Keratinocyte (primary cell): Measurements from ENCODE around the gene FEZF2. TPM values are rescaled to one million over a fixed set of nuclear protein-coding genes. Genes with fewer than 3 reads are reported as not detected.

Experiments used
- DNase-seq: peaks from one replicate; pipeline ENCODE4 v3.0.0-alpha.2; 2011; ENCODE audit warnings: low read depth, missing footprints, low spot score
- FAIRE-seq: peaks from 2 replicates; lab custom pipeline; 2011; peaks lifted over from hg19 to GRCh38; lab: Jason Lieb, UNC
- H2AFZ ChIP-seq: 2 replicates; pipeline ENCODE4 v1.6.0; 2012; ENCODE audit warnings: low read length, control low read depth, inconsistent platforms; ENCODE audit not compliant: control insufficient read depth
- H3K27ac ChIP-seq: 2 replicates; pipeline ENCODE4 v1.5.1; 2011; ENCODE audit warnings: low read length; ENCODE audit not compliant: control insufficient read depth, insufficient read depth
- H3K27me3 ChIP-seq: 3 replicates; pipeline ENCODE4 v1.6.0; 2011; ENCODE audit warnings: low read length; ENCODE audit not compliant: control insufficient read depth, insufficient read depth; ENCODE audit errors: extremely low read depth
- H3K36me3 ChIP-seq, 2 experiments: 2 replicates in 1 of 2; 3 replicates in 1 of 2; pipeline ENCODE4 v1.5.1; 2011; ENCODE audit warnings: low read length in 2 of 2, mild to moderate bottlenecking in 1 of 2; ENCODE audit not compliant: control insufficient read depth in 2 of 2, insufficient read depth in 2 of 2; ENCODE audit errors: extremely low read depth in 1 of 2
- H3K4me1 ChIP-seq: 3 replicates; pipeline ENCODE4 v1.5.1; 2011; ENCODE audit warnings: low read length; ENCODE audit not compliant: control insufficient read depth, insufficient read depth; ENCODE audit errors: extremely low read depth
- H3K4me2 ChIP-seq: 3 replicates; pipeline ENCODE4 v1.6.0; 2011; ENCODE audit warnings: low read depth, low read length; ENCODE audit not compliant: control insufficient read depth, insufficient read depth; ENCODE audit errors: extremely low read depth
- H3K4me3 ChIP-seq, 3 experiments: fragments of 200-600 bp in 1 of 3; sonication (generic) in 1 of 3; 2 replicates in 2 of 3; 3 replicates in 1 of 3; pipeline ENCODE4 v1.5.1; 2011 to 2016; ENCODE audit warnings: low read length in 3 of 3, mild to moderate bottlenecking in 3 of 3, control low read depth in 2 of 3, inconsistent platforms in 1 of 3, low read depth in 1 of 3, mixed read lengths in 1 of 3, mixed run types in 1 of 3, moderate library complexity in 1 of 3; ENCODE audit not compliant: control insufficient read depth in 2 of 3, insufficient read depth in 2 of 3; ENCODE audit errors: extremely low read depth in 1 of 3
- H3K79me2 ChIP-seq: 2 replicates; pipeline ENCODE4 v1.6.0; 2012; ENCODE audit warnings: low read length; ENCODE audit not compliant: control insufficient read depth, insufficient read depth
- H3K9ac ChIP-seq: 3 replicates; pipeline ENCODE4 v1.6.0; 2011; ENCODE audit warnings: low read length; ENCODE audit not compliant: control insufficient read depth, insufficient read depth; ENCODE audit errors: extremely low read depth
- H3K9me1 ChIP-seq: 3 replicates; pipeline ENCODE4 v1.6.0; 2011; ENCODE audit warnings: low read length; ENCODE audit not compliant: control insufficient read depth, insufficient read depth; ENCODE audit errors: extremely low read depth
- H3K9me3 ChIP-seq: 2 replicates; pipeline ENCODE4 v1.5.1; 2012; ENCODE audit warnings: low read depth, low read length; ENCODE audit not compliant: control insufficient read depth
- H4K20me1 ChIP-seq: 3 replicates; pipeline ENCODE4 v1.6.0; 2011; ENCODE audit warnings: low read length; ENCODE audit not compliant: control insufficient read depth, insufficient read depth; ENCODE audit errors: extremely low read depth
- EZH2 ChIP-seq: IDR thresholded peaks from one replicate; pipeline ENCODE4 v1.6.1; 2012; ENCODE audit warnings: inconsistent platforms, mild to moderate bottlenecking, low read length, moderate library complexity
- dilution Hi-C: fragments of 300-500 bp; cut with MboI; formaldehyde crosslinking; loops from one replicate; pipeline ENCODE4 v1.7.0; 2020; ENCODE audit warnings: low sequenced_read_pairs; ENCODE audit not compliant: extremely low pct_ligation_motif_present
- polyA plus RNA-seq, 5 experiments: library from polyadenylated mRNA; depleted of rRNA in 3 of 5; stranded (reverse) in 3 of 5; stranded (forward) in 1 of 5; unstranded in 1 of 5; fragments of >200 nt; gene quantifications; 1 replicate in 1 of 5; 2 replicates in 3 of 5; 3 replicates in 1 of 5; pipeline versions ENCODE4 v1.2.1 to v1.2.3, GENCODE V29; 2011 to 2012; ENCODE audit warnings: missing spikeins in 2 of 5, low read depth in 1 of 5, low replicate concordance in 1 of 5
- TF ChIP-seq, protein P1 (sequence below), 3 experiments: IDR thresholded peaks in 1 of 3; conservative IDR thresholded peaks in 1 of 3; optimal IDR thresholded peaks in 1 of 3; 2 replicates in 2 of 3; 3 replicates in 1 of 3; pipeline versions ENCODE3 to v1.5.1; 2011; ENCODE audit warnings: low read length in 3 of 3, mild to moderate bottlenecking in 3 of 3, moderate library complexity in 2 of 3, control low read depth in 1 of 3, inconsistent platforms in 1 of 3; ENCODE audit not compliant: insufficient read depth in 2 of 3; ENCODE audit errors: extremely low read depth in 1 of 3

The FEZF2 gene
- polyA plus RNA-seq, 1 donor (not counting 4 experiments of a cell fraction or from before 2014, with no cell fraction given): not detected

DNA sequence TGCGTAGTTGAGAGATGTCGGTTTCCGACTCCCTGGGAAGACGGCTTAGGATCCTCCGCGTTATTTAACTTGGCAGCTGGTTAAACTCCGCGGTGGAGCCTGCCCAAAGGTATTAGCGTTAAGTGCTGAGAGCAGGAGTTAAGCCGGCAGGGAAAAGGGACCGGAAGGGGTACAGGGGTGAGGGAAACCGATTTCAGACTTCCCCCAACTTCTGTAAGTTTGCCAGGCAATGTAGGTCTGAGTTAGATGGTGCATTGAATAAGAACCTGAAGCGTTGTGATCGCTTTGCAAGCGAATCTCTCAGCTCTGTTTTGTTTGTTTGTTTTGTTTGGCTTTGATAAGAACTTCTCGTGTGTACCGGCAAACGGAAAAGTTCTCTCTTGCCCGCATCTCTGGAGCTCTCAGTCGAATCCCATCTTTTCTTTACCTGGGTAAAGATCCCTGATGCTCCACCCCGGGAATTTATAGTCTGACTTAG, 6.0 kb upstream of the FEZF2 start:
- H4K20me1 ChIP-seq: no peaks in the 10 kb centered on the region
- no peaks in the 10 kb centered on the region for H3K9me3 ChIP-seq
- H3K36me3 ChIP-seq: no peaks in the 10 kb centered on the region
- no peak for FAIRE-seq
- peaks cover 70% of the 10 kb centered on the region for H3K27me3 ChIP-seq
- no peak overlapping the region for H2AFZ ChIP-seq
- no peaks in the 10 kb centered on the region for H3K79me2 ChIP-seq
- H3K4me1 ChIP-seq: no peaks in the 10 kb centered on the region
- no peak overlapping the region for H3K4me2 ChIP-seq
- no peak for DNase-seq
- H3K9me1 ChIP-seq: no peaks in the 10 kb centered on the region
- H3K27ac ChIP-seq: no peak overlapping the region
- H3K9ac ChIP-seq: no peak overlapping the region
- no peak overlapping the region for H3K4me3 ChIP-seq
- dilution Hi-C loops: no loop called here
- TF ChIP-seq, protein P1, sequence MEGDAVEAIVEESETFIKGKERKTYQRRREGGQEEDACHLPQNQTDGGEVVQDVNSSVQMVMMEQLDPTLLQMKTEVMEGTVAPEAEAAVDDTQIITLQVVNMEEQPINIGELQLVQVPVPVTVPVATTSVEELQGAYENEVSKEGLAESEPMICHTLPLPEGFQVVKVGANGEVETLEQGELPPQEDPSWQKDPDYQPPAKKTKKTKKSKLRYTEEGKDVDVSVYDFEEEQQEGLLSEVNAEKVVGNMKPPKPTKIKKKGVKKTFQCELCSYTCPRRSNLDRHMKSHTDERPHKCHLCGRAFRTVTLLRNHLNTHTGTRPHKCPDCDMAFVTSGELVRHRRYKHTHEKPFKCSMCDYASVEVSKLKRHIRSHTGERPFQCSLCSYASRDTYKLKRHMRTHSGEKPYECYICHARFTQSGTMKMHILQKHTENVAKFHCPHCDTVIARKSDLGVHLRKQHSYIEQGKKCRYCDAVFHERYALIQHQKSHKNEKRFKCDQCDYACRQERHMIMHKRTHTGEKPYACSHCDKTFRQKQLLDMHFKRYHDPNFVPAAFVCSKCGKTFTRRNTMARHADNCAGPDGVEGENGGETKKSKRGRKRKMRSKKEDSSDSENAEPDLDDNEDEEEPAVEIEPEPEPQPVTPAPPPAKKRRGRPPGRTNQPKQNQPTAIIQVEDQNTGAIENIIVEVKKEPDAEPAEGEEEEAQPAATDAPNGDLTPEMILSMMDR (optimal IDR thresholded peaks at IDR 0.05 in 1 of 3, IDR thresholded peaks at IDR 0.05 in 1 of 3, conservative IDR thresholded peaks at IDR 0.05 in 1 of 3; ENCODE audit: extremely low read depth in 1 of 3, insufficient read depth in 2 of 3, low read length in 3 of 3): no peak
- peak; percentile 85 for TF ChIP-seq EZH2

DNA sequence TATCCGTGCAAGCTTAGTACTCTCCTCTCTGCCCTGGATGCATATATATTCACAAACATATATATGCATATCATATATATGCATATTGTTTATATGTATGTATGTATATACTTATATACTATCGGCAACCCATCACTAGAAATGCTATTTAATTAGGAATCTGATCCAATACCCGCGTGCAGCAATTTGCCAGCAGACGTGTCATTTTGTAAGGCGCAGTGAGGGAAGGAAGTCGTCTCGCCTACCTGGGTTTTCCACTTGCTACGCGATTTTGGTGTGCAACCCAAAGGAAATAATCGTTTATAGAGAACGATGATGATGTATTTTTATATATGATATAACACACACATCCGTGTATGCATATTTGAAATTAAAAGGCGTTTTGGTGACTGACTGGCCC, 5.6 kb upstream of the FEZF2 start:
- H3K27ac ChIP-seq: no peak overlapping the region
- no peaks in the 10 kb centered on the region for H3K9me1 ChIP-seq
- DNase-seq: no peak
- no peaks in the 10 kb centered on the region for H3K79me2 ChIP-seq
- dilution Hi-C loops: no loop called here
- no peak overlapping the region for H3K9ac ChIP-seq
- H3K36me3 ChIP-seq: no peaks in the 10 kb centered on the region
- no peak for FAIRE-seq
- no peaks in the 10 kb centered on the region for H4K20me1 ChIP-seq
- H3K27me3 ChIP-seq: peaks cover 74% of the 10 kb centered on the region
- no peak overlapping the region for H2AFZ ChIP-seq
- no peaks in the 10 kb centered on the region for H3K9me3 ChIP-seq
- H3K4me1 ChIP-seq: no peaks in the 10 kb centered on the region
- no peak overlapping the region for H3K4me3 ChIP-seq
- no peak for TF ChIP-seq EZH2
- TF ChIP-seq, protein P1 (optimal IDR thresholded peaks at IDR 0.05 in 1 of 3, IDR thresholded peaks at IDR 0.05 in 1 of 3, conservative IDR thresholded peaks at IDR 0.05 in 1 of 3; ENCODE audit: extremely low read depth in 1 of 3, insufficient read depth in 2 of 3, low read length in 3 of 3): no peak
- no peak overlapping the region for H3K4me2 ChIP-seq
